Measurements from ENCODE around the gene KLK2. TPM values are rescaled to one million over a fixed set of nuclear protein-coding genes. Genes with fewer than 3 reads are reported as not detected.
"Not testable (repeated sequence)": the region's sequence is repeated elsewhere in the genome, so short reads cannot be mapped to it uniquely, and the experiment has no call there.

Gene KLK2
- total RNA-seq, 6 experiments from 2014 or later, result not detected

DNA sequence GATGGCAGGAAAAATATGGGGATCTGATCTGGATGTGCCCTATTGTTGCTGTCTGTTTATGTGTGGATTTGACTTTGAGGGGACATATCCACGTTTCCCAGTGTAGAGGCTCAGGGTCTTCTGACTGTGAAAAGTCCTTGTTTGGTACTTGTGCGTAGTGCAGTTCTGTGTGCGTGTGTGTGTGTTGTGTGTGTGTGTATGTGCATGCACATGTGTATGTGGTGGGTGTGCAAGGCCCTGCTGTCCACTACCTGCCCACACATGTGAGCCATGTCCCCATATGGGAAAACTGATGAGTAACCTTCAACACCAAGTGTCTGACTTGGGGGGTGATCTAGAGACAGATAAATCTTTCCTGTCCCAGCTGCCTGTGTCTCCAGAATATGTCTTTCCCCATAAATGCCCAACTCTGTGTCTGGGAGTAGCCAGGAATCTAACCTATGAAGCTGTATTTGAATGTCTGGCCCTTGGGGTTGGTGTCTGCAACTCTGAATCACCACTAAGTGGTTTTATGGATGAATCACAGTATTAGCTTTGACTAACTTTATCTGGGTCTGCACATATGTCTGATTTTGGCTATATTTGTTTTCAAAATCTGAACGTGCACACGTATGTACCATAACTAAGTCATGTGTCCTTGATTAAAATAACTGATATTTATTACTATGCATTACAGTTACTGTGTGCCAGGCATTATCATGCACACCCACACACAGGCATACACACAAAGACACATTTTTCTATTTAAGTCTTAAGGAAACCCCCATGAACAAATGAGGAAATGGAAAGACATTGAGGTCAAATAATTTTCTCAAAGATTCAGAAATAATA, 17.4 kb downstream of the KLK2 start:
- Histone ChIP-seq H3K4me3 (no peak overlapping the region), H3K36me3 (no peaks in the 10 kb centered on the region), H3K27me3 (no peaks in the 10 kb centered on the region), H3K9me3 (no peaks in the 10 kb centered on the region), H3K4me1 (no peaks in the 10 kb centered on the region), H3K27ac (no peak overlapping the region)
- no peak for ATAC-seq
- WGBS (ENCODE audit: insufficient coverage, low coverage, low lambda C conversion rate, missing lambda C conversion rate), result 36% methylated on average over 5 of the region's 5 CpGs
- TF ChIP-seq, protein P1, sequence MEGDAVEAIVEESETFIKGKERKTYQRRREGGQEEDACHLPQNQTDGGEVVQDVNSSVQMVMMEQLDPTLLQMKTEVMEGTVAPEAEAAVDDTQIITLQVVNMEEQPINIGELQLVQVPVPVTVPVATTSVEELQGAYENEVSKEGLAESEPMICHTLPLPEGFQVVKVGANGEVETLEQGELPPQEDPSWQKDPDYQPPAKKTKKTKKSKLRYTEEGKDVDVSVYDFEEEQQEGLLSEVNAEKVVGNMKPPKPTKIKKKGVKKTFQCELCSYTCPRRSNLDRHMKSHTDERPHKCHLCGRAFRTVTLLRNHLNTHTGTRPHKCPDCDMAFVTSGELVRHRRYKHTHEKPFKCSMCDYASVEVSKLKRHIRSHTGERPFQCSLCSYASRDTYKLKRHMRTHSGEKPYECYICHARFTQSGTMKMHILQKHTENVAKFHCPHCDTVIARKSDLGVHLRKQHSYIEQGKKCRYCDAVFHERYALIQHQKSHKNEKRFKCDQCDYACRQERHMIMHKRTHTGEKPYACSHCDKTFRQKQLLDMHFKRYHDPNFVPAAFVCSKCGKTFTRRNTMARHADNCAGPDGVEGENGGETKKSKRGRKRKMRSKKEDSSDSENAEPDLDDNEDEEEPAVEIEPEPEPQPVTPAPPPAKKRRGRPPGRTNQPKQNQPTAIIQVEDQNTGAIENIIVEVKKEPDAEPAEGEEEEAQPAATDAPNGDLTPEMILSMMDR (IDR thresholded peaks at IDR 0.05), result no peak
- TF ChIP-seq POLR2A (IDR thresholded peaks at IDR 0.05), result no peak
- DNase-seq, result no peak
- intact Hi-C loops (cut with DNase I), result no loop called here

DNA sequence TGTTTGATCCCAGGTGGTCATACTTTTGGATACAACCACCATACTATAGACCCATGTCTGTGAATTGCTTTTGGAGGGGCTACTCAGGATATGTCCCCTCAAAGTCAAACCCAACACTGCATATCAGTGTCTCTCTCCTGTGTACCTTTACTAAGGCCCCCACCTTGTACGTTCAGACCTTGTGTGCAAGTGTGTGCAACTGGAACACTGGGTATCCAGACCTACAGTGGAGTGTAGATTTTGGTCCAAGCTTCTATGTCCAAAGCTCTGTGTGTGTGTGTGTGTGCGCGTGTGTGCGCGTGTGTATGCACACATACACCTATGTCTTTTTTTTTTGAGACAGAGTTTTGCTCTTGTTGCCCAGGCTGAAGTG, 18.0 kb downstream of the KLK2 start:
- intact Hi-C loops (cut with DNase I), result no loop called here
- WGBS (ENCODE audit: insufficient coverage, low coverage, low lambda C conversion rate, missing lambda C conversion rate), result 53% methylated on average over 2 of the region's 5 CpGs
- H3K4me1 ChIP-seq, result no peaks in the 10 kb centered on the region
- no peaks in the 10 kb centered on the region for H3K9me3 ChIP-seq
- H3K4me3 ChIP-seq, result no peak overlapping the region
- TF ChIP-seq, protein P1 (IDR thresholded peaks at IDR 0.05), result no peak
- TF ChIP-seq POLR2A (IDR thresholded peaks at IDR 0.05), result no peak
- H3K27ac ChIP-seq, result no peak overlapping the region
- no peaks in the 10 kb centered on the region for H3K27me3 ChIP-seq
- DNase-seq, result no peak
- no peaks in the 10 kb centered on the region for H3K36me3 ChIP-seq
- no peak for ATAC-seq

DNA sequence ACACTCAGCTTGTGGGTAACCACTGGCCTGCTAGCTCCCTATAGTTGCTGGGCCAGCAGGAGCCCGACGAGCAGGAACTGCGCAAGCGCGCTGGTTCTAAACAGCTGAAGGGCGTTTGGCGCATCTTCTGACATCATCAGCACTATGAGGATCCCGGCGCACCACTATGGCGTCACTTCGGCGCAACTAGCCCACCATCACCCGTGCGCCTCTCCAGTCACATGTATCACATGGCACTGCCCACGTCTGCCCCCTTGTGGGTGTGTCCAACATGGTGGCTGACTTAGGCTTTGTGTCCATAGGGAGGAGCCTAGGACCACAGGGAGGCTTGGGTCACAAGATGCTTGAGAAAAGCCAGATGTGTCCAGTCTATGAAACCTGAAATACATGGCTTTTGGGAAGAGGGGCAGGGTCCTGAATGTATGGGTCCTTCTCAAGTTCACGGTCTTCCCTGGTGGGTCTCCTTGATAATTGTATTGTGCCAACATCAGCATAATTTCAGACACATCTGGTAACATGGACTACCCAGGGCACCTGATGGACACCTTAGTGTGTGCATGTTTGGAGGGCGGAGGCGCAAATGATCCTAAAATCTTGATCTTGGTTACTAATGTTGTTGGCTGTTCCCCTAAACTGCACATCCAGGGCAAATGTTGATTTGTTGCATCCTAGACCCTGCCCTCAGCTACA, 20.0 kb downstream of the KLK2 start:
- Histone ChIP-seq H3K27ac (no peak overlapping the region), H3K9me3 (no peaks in the 10 kb centered on the region), H3K4me1 (no peaks in the 10 kb centered on the region), H3K27me3 (no peaks in the 10 kb centered on the region), H3K4me3 (no peak overlapping the region), H3K36me3 (no peaks in the 10 kb centered on the region)
- no peak for ATAC-seq
- intact Hi-C loops (cut with DNase I), result no loop called here
- 80% methylated on average over 1 of the region's 18 CpGs for WGBS (ENCODE audit: insufficient coverage, low coverage, low lambda C conversion rate, missing lambda C conversion rate)
- no peak for DNase-seq
- TF ChIP-seq POLR2A (IDR thresholded peaks at IDR 0.05), result no peak
- TF ChIP-seq, protein P1 (IDR thresholded peaks at IDR 0.05), result no peak

DNA sequence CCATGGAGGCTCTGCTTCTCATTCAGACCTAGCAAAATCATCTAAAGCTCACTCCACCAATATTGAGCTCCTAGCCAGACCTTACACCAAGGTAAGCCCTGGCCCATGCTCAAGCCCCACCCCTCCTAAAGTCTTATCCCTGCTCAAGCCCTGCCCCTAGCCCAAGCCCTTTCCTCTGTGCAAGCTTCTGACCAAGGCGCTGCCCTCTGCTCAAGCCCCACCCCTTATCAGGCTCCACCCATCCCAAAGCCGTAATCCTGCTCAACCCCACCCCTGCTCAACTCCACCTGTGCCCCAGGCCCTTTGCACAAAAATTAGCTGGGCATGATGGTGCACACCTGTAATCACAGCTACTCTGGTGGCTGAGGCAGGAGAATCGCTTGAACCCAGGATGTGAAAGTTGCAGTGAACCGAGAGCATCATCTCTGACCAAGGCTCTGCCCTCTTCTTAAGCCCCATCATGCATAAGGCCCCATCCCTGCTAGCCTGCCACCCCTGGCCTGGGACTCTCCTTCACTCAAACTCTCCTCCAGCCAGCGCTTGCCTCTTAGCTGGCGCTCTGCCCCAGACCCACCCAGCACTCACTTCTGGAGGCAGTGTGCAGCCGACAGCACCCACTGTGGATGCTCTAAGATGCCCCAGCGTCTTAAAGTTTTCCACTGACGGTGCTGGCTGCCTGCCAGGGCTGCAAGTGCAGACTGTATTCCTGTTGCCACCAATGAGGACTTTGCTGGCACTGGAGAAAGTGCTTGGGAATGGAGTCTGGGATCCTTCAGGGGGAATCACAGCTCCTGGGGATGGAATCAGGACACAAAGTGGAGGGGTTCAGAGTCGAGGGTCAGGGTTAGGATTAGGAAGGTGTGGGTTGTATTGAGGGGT, 21.5 kb downstream of the KLK2 start:
- ATAC-seq, result no peak

DNA sequence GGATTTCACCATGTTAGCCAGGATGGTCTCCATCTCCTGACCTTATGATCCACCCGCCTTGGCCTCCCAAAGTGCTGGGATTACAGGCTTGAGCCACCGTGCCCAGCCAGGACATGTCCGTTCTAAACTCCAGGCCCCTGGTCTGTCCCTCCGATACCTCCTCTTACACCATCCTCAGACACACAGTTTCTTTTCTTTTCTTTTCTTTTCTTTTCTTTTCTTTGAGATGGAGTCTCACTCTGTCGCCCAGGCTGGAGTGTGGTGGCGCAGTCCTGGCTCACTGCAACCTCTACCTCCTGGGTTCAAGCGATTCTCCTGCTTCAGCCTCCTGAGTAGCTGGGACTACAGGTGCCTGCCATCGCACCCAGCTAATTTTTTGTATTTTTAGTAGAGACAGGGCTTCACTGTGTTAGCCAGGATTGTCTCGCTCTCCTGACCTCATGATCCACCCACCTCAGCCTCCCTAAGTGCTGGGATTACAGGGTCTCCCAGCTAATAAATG, 22.9 kb downstream of the KLK2 start:
- H3K4me1 ChIP-seq; H3K9me3 ChIP-seq; DNase-seq; H3K27me3 ChIP-seq; intact Hi-C loops (cut with DNase I); ATAC-seq; H3K36me3 ChIP-seq; H3K4me3 ChIP-seq; H3K27ac ChIP-seq: not testable (repeated sequence)
- WGBS (ENCODE audit: insufficient coverage, low coverage, low lambda C conversion rate, missing lambda C conversion rate), result 57% methylated on average over 8 of the region's 9 CpGs

More for the DNA sequence above, 21.5 kb downstream of the KLK2 start:
- intact Hi-C loops (cut with DNase I), result no loop called here
- no peaks in the 10 kb centered on the region for H3K36me3 ChIP-seq
- no peak overlapping the region for H3K4me3 ChIP-seq
- H3K9me3 ChIP-seq, result no peaks in the 10 kb centered on the region
- no peaks in the 10 kb centered on the region for H3K27me3 ChIP-seq
- DNase-seq, result no peak
- no peaks in the 10 kb centered on the region for H3K4me1 ChIP-seq
- WGBS (ENCODE audit: insufficient coverage, low coverage, low lambda C conversion rate, missing lambda C conversion rate), result 51% methylated on average over 5 of the region's 10 CpGs
- TF ChIP-seq, protein P1 (IDR thresholded peaks at IDR 0.05), result no peak
- TF ChIP-seq POLR2A (IDR thresholded peaks at IDR 0.05), result no peak
- H3K27ac ChIP-seq, result no peak overlapping the region

Measured in right lobe of liver (tissue), 6 donors.